Liver (tissue), 9 donors: ENCODE data around the gene WNT3A. TPM values are rescaled to one million over a fixed set of nuclear protein-coding genes. Genes with fewer than 3 reads are reported as not detected.
A peak's percentile ranks its signal among the peaks of the same experiment; 100 is the strongest.

ENCODE experiments used
- DNase-seq: peaks from one replicate; pipeline ENCODE4 v3.0.0-alpha.2; 2017; ENCODE audit warnings: low spot score
- H3K27ac ChIP-seq, 2 donors: one replicate each; pipeline ENCODE4 v1.7.0; 2013; ENCODE audit warnings: inconsistent platforms in 2 of 2, low read length in 2 of 2, control low read depth in 1 of 2, low read depth in 1 of 2, mild to moderate bottlenecking in 1 of 2
- H3K27me3 ChIP-seq, 4 donors: one replicate each; pipeline versions ENCODE4 v1.6.1 to v1.7.0; 2013; ENCODE audit warnings: low read length in 3 of 4, inconsistent platforms in 1 of 4, mild to moderate bottlenecking in 1 of 4, moderate library complexity in 1 of 4; ENCODE audit not compliant: control insufficient read depth in 4 of 4, insufficient read depth in 4 of 4
- H3K36me3 ChIP-seq, 4 donors: one replicate each; pipeline versions ENCODE4 v1.6.1 to v1.7.0; 2013; ENCODE audit warnings: low read length in 3 of 4, mild to moderate bottlenecking in 3 of 4, low read depth in 1 of 4, moderate library complexity in 1 of 4; ENCODE audit not compliant: control insufficient read depth in 4 of 4, insufficient read depth in 3 of 4
- H3K4me1 ChIP-seq, 4 donors: one replicate each; pipeline versions ENCODE4 v1.6.1 to v1.7.0; 2013; ENCODE audit warnings: low read length in 3 of 4, mild to moderate bottlenecking in 3 of 4, moderate library complexity in 1 of 4; ENCODE audit not compliant: control insufficient read depth in 4 of 4, insufficient read depth in 4 of 4
- H3K4me3 ChIP-seq, 3 donors: one replicate each; pipeline versions ENCODE4 v1.6.1 to v1.7.0; 2013; ENCODE audit warnings: low read length in 3 of 3, control low read depth in 1 of 3, low read depth in 1 of 3, mild to moderate bottlenecking in 1 of 3
- H3K9ac ChIP-seq, 2 donors: one replicate each; pipeline ENCODE4 v1.7.0; 2013; ENCODE audit warnings: low read length in 2 of 2, mild to moderate bottlenecking in 2 of 2, moderate library complexity in 2 of 2, control low read depth in 1 of 2, low read depth in 1 of 2
- H3K9me3 ChIP-seq, 4 donors: one replicate each; pipeline versions ENCODE4 v1.6.1 to v1.7.0; 2013; ENCODE audit warnings: low read length in 3 of 4; ENCODE audit not compliant: control insufficient read depth in 4 of 4
- ATF3 ChIP-seq: IDR thresholded peaks from 2 replicates; pipeline ENCODE4 v1.6.1; 2016; ENCODE audit warnings: antibody characterized with exemption
- EGR1 ChIP-seq, 2 donors: IDR thresholded peaks; 2 replicates each; pipeline ENCODE4 v1.6.1; 2016 to 2018; ENCODE audit warnings: antibody characterized with exemption in 2 of 2, low read depth in 2 of 2
- FOXA1 ChIP-seq: IDR thresholded peaks from 2 replicates; pipeline ENCODE4 v1.6.1; 2016; ENCODE audit warnings: antibody characterized with exemption
- FOXA2 ChIP-seq: IDR thresholded peaks from 2 replicates; pipeline ENCODE4 v1.6.1; 2016; ENCODE audit warnings: antibody characterized with exemption
- GABPA ChIP-seq, 2 donors: IDR thresholded peaks in 1 of 2; conservative IDR thresholded peaks in 1 of 2; 2 replicates each; pipeline ENCODE4 v1.6.1; 2016; ENCODE audit warnings: antibody characterized with exemption in 2 of 2, mild to moderate bottlenecking in 1 of 2, moderate library complexity in 1 of 2
- HNF4A ChIP-seq, 2 donors: conservative IDR thresholded peaks; 2 replicates each; pipeline ENCODE4 v1.6.1; 2016; ENCODE audit warnings: antibody characterized with exemption in 2 of 2, mild to moderate bottlenecking in 2 of 2
- HNF4G ChIP-seq: IDR thresholded peaks from 2 replicates; pipeline ENCODE4 v1.6.1; 2016; ENCODE audit warnings: antibody characterized with exemption
- JUND ChIP-seq, 2 donors: IDR thresholded peaks; 2 replicates each; pipeline ENCODE4 v1.6.1; 2016; ENCODE audit warnings: antibody characterized with exemption in 2 of 2
- NR2F2 ChIP-seq: IDR thresholded peaks from 2 replicates; pipeline ENCODE4 v1.6.1; 2016; ENCODE audit warnings: antibody characterized with exemption
- RAD21 ChIP-seq, 2 donors: IDR thresholded peaks; 2 replicates each; pipeline ENCODE4 v1.6.1; 2016; ENCODE audit warnings: antibody characterized with exemption in 2 of 2, mild to moderate bottlenecking in 2 of 2
- RXRA ChIP-seq, 2 donors: IDR thresholded peaks; 2 replicates each; pipeline ENCODE4 v1.6.1; 2017 to 2018; ENCODE audit warnings: antibody characterized with exemption in 2 of 2, mild to moderate bottlenecking in 1 of 2
- SP1 ChIP-seq: IDR thresholded peaks from 2 replicates; pipeline ENCODE4 v1.6.1; 2018; ENCODE audit warnings: antibody characterized with exemption, mild to moderate bottlenecking
- TAF1 ChIP-seq: conservative IDR thresholded peaks from 2 replicates; pipeline ENCODE4 v1.6.1; 2016; ENCODE audit warnings: antibody characterized with exemption, mild to moderate bottlenecking
- YY1 ChIP-seq: IDR thresholded peaks from 2 replicates; pipeline ENCODE4 v1.6.1; 2016; ENCODE audit warnings: antibody characterized with exemption, mild to moderate bottlenecking
- WGBS: extraction: QIAGEN DNeasy Blood & Tissue Kit; methylation state at CpG from one replicate; pipeline ENCODE4 v1.1.7; 2013; 5-methylcytosine and 5-hydroxymethylcytosine counted together
- polyA plus RNA-seq, 2 donors: library from polyadenylated mRNA; stranded (reverse) in 1 of 2; unstranded in 1 of 2; fragments of 200-250 nt in 1 of 2; fragments of >200 nt in 1 of 2; fragmentation: Nextera tagmentation in 1 of 2; extraction: Ambion mirVana in 1 of 2; gene quantifications; one replicate each; pipeline versions ENCODE4 v1.2.1 to v1.2.3, GENCODE V29; 2013 to 2015
- total RNA-seq, 2 donors: library from RNA; depleted of rRNA; stranded (reverse); fragments of >200 nt; gene quantifications; one replicate each; pipeline ENCODE4 v1.2.3, GENCODE V29; 2014
- TF ChIP-seq, protein P1 (sequence below): fragments of 150-350 bp; IDR thresholded peaks from 2 replicates; pipeline ENCODE4 v1.5.1; 2017; ENCODE audit warnings: improper control_type of control experiment, low read depth, low read length; ENCODE audit not compliant: missing input control
- TF ChIP-seq, protein P2 (sequence below): IDR thresholded peaks from 2 replicates; pipeline ENCODE4 v1.6.1; 2016; ENCODE audit warnings: antibody characterized with exemption
- TF ChIP-seq, protein P3 (sequence below): IDR thresholded peaks from 2 replicates; pipeline ENCODE4 v1.6.1; 2016; ENCODE audit warnings: antibody characterized with exemption
- TF ChIP-seq, protein P4 (sequence below): IDR thresholded peaks from 2 replicates; pipeline ENCODE4 v1.6.1; 2016; ENCODE audit warnings: antibody characterized with exemption, mild to moderate bottlenecking
- donor health status: healthy.
- donor health status: healthy.
- donor health status: healthy.
- donor health status: healthy.
- donor health status: healthy.

Gene WNT3A
- total and polyA plus RNA-seq, 4 donors: not detected

- no peaks in the 10 kb centered on the region for H3K9me3 ChIP-seq
- H3K36me3 ChIP-seq: no peaks in the 10 kb centered on the region
- H3K9ac ChIP-seq: no peak overlapping the region
- peaks cover 0 to 17% (median 3%) of the 10 kb centered on the region in 4 donors for H3K4me1 ChIP-seq
- peaks cover 0 to 25% (median 6%) of the 10 kb centered on the region in 4 donors for H3K27me3 ChIP-seq
- no peak for TF ChIP-seq RAD21 (IDR thresholded peaks at IDR 0.05)
- TF ChIP-seq EGR1 (IDR thresholded peaks at IDR 0.05; ENCODE audit: low read depth in 2 of 2): no peak
- TF ChIP-seq, protein P1, sequence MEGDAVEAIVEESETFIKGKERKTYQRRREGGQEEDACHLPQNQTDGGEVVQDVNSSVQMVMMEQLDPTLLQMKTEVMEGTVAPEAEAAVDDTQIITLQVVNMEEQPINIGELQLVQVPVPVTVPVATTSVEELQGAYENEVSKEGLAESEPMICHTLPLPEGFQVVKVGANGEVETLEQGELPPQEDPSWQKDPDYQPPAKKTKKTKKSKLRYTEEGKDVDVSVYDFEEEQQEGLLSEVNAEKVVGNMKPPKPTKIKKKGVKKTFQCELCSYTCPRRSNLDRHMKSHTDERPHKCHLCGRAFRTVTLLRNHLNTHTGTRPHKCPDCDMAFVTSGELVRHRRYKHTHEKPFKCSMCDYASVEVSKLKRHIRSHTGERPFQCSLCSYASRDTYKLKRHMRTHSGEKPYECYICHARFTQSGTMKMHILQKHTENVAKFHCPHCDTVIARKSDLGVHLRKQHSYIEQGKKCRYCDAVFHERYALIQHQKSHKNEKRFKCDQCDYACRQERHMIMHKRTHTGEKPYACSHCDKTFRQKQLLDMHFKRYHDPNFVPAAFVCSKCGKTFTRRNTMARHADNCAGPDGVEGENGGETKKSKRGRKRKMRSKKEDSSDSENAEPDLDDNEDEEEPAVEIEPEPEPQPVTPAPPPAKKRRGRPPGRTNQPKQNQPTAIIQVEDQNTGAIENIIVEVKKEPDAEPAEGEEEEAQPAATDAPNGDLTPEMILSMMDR: no peak
- DNase-seq: peak; percentile 27
- 59% methylated on average over 21 of the region's 21 CpGs for WGBS
- no peak overlapping the region for H3K27ac ChIP-seq
- no peak overlapping the region for H3K4me3 ChIP-seq
Measured at GRCh38 chr1:228009828-228010775, 3.3 kb downstream of the WNT3A start.

DNA sequence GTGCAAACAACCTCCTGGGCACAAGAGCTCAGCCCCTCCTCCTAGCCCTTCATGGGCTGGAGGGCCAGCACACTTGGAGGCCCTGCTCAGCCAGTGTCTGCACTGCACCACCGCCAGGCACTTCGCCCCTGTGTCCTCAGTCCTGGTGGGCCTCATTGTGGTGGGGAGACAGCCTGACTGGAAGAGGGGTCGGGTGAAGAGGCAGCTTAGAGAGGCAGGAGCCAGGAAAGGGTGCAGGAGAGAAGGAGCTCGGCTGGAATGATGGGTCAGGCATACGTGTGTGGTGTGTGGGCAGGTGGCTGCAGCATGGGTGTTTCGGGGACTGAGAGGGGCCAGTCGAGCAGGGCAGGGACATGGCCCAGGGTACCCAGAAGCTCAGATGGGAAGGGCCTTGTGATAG is 4.1 kb downstream of the WNT3A start:
- Histone ChIP-seq H3K9me3 (no peaks in the 10 kb centered on the region), H3K27me3 (peaks cover 0 to 21% (median 6%) of the 10 kb centered on the region in 4 donors), H3K4me1 (peaks cover 0 to 17% (median 3%) of the 10 kb centered on the region in 4 donors), H3K4me3 (no peak overlapping the region), H3K27ac (no peak overlapping the region), H3K36me3 (no peaks in the 10 kb centered on the region), H3K9ac (no peak overlapping the region)
- TF ChIP-seq YY1 (no peak), NR2F2 (no peak), RXRA (IDR thresholded peaks at IDR 0.05) (no peak), JUND (IDR thresholded peaks at IDR 0.05) (no peak), GABPA (IDR thresholded peaks at IDR 0.05 in 1 of 2, conservative IDR thresholded peaks at IDR 0.05 in 1 of 2) (no peak), ATF3 (no peak), RAD21 (IDR thresholded peaks at IDR 0.05) (no peak), FOXA2 (no peak), HNF4A (conservative IDR thresholded peaks at IDR 0.05) (no peak), HNF4G (no peak), TAF1 (no peak), EGR1 (IDR thresholded peaks at IDR 0.05; ENCODE audit: low read depth in 2 of 2) (no peak), FOXA1 (no peak), SP1 (no peak)
- TF ChIP-seq, protein P2, sequence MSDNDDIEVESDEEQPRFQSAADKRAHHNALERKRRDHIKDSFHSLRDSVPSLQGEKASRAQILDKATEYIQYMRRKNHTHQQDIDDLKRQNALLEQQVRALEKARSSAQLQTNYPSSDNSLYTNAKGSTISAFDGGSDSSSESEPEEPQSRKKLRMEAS: no peak
- TF ChIP-seq, protein P1: no peak
- TF ChIP-seq, protein P3, sequence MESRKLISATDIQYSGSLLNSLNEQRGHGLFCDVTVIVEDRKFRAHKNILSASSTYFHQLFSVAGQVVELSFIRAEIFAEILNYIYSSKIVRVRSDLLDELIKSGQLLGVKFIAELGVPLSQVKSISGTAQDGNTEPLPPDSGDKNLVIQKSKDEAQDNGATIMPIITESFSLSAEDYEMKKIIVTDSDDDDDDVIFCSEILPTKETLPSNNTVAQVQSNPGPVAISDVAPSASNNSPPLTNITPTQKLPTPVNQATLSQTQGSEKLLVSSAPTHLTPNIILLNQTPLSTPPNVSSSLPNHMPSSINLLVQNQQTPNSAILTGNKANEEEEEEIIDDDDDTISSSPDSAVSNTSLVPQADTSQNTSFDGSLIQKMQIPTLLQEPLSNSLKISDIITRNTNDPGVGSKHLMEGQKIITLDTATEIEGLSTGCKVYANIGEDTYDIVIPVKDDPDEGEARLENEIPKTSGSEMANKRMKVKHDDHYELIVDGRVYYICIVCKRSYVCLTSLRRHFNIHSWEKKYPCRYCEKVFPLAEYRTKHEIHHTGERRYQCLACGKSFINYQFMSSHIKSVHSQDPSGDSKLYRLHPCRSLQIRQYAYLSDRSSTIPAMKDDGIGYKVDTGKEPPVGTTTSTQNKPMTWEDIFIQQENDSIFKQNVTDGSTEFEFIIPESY: no peak
- TF ChIP-seq, protein P4, sequence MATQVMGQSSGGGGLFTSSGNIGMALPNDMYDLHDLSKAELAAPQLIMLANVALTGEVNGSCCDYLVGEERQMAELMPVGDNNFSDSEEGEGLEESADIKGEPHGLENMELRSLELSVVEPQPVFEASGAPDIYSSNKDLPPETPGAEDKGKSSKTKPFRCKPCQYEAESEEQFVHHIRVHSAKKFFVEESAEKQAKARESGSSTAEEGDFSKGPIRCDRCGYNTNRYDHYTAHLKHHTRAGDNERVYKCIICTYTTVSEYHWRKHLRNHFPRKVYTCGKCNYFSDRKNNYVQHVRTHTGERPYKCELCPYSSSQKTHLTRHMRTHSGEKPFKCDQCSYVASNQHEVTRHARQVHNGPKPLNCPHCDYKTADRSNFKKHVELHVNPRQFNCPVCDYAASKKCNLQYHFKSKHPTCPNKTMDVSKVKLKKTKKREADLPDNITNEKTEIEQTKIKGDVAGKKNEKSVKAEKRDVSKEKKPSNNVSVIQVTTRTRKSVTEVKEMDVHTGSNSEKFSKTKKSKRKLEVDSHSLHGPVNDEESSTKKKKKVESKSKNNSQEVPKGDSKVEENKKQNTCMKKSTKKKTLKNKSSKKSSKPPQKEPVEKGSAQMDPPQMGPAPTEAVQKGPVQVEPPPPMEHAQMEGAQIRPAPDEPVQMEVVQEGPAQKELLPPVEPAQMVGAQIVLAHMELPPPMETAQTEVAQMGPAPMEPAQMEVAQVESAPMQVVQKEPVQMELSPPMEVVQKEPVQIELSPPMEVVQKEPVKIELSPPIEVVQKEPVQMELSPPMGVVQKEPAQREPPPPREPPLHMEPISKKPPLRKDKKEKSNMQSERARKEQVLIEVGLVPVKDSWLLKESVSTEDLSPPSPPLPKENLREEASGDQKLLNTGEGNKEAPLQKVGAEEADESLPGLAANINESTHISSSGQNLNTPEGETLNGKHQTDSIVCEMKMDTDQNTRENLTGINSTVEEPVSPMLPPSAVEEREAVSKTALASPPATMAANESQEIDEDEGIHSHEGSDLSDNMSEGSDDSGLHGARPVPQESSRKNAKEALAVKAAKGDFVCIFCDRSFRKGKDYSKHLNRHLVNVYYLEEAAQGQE: no peak
- peak; percentile 29 for DNase-seq
- 76% methylated on average over 7 of the region's 7 CpGs for WGBS
